B cell (primary cell): Measurements from ENCODE around the gene CD180.

Source experiments
- CTCF ChIP-seq: fragments of 200-600 bp; IDR thresholded peaks from one replicate; pipeline ENCODE4 v1.8.0; 2022; ENCODE audit warnings: antibody characterized with exemption, mild to moderate bottlenecking
- EZH2 ChIP-seq: IDR thresholded peaks from 2 replicates; pipeline ENCODE4 v1.6.1; 2012; ENCODE audit warnings: borderline replicate concordance, low read depth, mild to moderate bottlenecking, moderate library complexity, low read length; ENCODE audit not compliant: insufficient read depth, poor library complexity, severe bottlenecking

- TF ChIP-seq CTCF (no peak), EZH2 (no peak)
Measured at GRCh38 chr5:67160272-67160671, 36.3 kb downstream of the CD180 start.
